Stimulated activated CD8-positive, alpha-beta memory T cell treated with anti-CD3 and anti-CD28 coated beads, Interleukin-15, amount 100 ng/mL, for 48 hours (primary cell): ENCODE results near the gene HS3ST6.
A peak's percentile ranks its signal among the peaks of the same experiment; 100 is the strongest.
"Not testable (repeated sequence)": the region's sequence is repeated elsewhere in the genome, so short reads cannot be mapped to it uniquely, and the experiment has no call there.

ENCODE experiments used
- DNase-seq, 2 donors: peaks; one replicate each; pipeline ENCODE4 v3.0.0-alpha.2; 2020; ENCODE audit warnings: low read depth in 2 of 2

Gene HS3ST6

DNA sequence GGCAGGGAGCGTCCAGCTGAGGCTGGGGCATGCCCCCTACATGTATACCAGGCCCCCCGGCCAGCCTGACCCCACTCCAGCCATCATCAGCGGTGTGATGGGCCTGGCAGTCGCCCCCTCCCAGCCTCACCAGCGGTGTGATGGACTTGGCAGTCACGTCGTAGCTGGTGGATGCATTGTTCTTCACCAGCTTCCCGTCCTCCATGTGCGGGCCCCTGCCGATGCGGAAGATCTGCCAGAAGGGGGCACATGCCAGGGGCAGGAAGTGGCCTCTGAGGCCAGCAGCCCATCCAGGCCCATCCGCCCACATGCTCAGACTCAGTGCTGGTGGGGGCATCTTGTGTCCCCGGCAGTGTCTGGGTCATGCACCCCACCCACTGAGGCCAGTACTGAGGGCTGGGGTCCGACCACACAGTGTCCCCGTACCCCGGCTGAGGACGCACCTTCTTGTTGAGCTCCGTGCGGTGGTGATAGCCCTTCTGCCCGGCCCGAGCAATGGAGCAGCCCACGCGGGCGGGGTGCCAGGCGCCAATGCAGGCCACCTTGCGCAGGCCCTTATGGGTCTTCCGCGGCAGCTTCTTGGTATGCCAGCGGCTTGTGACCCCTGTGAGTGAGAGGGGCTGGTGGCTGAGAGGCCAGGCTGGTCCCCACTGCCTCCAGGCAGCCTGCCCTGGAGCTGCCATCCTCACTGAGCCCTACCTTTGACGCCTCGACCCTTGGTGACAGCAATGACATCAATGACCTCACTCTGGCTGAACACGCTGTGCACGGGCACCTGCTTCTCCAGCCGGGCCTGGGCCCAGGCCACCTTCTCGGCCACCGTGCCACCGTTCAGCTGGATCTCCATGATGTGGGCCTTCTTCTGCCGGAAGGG lies 28.5 kb upstream of the HS3ST6 start:
- no peak for DNase-seq

DNA sequence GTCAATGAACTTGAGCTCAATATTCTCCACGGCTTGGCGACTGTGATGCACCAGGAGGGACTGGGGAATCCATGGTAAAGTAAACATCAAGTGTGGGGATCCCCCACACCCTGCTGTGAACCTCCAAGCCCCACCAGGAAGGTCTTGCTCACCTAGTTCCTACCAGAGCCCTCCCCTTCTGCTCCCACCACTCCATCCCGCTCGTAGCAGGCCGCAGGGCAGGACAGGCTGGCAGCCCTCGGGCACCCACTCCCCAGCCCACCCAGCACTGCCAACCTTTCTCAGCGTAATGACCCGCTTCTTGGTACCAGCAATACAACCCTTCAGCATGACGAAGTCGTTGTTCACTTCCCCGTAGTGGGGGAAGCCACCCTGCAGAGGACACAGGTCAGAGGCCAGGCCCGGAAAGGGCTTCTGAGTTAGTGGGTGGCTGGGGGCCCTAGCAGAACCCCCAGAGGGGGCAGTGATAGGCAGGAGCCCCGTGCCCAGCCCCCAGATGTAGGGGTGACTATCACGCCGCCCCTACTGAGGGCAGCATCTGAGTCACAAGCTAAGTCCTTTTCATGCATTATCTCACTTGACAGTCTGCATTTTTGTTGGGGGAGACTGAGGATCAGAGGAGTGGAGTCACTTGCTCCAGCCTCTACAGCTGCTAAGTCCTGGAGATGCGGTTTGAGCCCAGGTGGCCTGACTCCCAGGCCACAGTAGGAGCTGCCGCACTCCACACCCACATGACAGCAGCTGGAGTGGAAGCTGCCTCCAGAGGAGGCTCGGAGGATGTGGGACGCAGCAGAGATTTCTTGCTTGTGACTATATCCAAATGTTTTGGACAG lies 27.6 kb upstream of the HS3ST6 start:
- no peak for DNase-seq

DNA sequence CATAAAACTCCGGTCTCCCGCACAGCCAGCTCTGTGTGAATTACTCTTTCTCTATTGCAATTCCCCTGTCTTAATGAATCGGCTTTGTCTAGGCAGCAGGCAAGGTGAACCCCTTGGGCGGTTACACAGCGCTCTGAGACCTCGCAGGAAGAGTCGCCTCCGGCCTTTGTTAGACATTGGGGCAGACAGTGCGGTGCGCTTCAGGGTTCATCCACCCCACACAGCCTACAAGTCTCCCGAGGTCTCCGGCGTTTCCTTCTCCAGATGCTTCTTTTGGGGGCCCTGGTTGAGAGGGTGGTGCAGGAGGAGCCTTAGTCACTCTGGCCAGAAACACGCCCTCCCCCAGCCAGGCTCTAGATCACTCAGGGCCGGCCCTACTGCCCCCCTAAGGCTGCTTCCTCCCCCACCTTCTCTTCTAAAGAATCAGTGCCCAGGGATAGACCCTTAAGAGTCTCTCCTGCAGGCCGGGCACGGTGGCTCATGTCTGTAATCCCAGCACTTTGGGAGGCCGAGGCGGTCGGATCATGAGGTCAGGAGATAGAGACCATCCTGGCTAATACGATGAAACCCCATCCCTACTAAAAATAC lies 26.5 kb upstream of the HS3ST6 start:
- no peak for DNase-seq

DNA sequence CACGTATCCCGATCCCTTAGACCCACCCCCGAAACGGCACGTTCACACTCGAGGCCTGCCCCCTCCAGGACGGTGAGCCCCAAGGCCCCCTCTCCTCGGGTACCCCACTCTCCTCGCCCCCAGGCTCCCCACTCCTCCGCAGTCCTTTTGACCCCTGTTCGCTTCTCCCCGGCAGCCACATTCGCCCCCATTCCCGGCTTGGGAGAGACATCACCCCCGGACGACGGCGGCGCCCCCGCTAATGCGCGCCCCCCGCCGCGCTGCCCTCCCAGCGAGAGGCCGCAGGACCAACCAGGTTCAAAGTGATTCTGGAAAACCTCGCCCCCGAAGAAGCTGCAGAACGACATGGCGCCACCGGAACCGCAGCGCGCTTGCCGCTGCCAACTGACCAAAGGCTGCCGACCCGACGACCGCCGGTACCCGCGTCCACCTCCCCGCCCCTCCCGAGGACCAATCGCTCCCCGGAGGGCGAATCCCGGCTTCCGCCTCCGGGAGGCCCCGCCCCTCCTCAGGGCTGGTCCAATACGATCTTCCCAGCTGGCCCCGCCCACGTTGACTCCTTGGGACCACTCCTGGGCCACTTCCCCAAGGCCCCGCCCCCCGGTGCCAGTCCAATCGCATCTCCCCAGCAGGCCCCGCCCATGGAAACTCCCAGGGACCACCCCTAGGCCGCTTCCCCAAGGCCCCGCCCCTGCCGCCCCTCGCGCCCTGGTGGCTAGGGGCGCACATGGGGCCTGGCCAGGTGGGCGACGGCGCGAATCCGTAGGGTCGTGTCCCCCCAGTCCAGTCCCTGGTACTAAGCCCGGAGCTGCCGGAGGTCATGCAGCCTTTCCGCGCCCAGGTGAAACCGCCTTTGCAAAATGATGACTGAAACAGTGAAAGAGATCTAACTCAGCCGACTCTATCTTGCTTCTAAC lies 24.9 kb upstream of the HS3ST6 start, which contains the start of gene MSRB1:
TSS of gene MSRB1 (minus strand) at position 390 of the 917 bp plus-strand sequence. CDS start at position 347, 43 bp downstream.
- DNase-seq, result peak; percentile 99 to 100

DNA sequence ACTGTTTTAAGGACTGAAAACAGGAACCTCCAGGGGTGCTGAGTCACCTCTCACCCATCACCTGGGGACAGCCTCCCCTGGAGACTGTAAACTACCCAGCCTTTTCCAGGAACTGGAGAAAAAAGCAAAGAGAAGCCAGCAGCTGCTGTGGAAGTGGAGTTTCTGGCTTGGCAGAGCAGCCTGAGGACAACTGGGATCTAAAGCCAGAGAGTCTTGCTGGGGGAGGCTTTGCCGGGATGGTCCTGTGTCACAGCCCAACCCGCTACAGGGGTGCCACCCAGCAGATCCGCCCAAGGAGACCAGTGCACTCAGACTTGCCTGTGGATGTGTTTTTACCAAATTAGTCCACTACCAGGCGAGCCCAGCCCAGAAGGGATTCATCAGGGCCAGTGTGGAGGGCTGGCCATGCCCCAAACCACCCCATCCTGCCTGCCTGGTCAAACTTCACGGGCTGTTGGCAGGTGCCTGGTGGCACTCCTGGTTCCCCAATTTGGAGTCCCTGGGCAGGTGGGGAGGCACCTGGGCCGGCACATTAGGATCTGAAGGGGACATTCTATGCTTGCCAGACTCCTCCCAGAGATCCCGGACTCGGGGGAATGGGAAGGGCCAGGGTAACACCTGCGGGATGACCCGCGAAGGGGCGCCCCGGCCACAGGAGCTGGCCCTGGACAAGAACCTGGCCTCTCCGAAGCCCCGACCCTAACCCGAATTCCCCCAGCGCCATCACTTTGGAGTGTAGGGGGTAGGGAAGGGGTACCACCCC lies 24.0 kb upstream of the HS3ST6 start:
- no peak for DNase-seq

DNA sequence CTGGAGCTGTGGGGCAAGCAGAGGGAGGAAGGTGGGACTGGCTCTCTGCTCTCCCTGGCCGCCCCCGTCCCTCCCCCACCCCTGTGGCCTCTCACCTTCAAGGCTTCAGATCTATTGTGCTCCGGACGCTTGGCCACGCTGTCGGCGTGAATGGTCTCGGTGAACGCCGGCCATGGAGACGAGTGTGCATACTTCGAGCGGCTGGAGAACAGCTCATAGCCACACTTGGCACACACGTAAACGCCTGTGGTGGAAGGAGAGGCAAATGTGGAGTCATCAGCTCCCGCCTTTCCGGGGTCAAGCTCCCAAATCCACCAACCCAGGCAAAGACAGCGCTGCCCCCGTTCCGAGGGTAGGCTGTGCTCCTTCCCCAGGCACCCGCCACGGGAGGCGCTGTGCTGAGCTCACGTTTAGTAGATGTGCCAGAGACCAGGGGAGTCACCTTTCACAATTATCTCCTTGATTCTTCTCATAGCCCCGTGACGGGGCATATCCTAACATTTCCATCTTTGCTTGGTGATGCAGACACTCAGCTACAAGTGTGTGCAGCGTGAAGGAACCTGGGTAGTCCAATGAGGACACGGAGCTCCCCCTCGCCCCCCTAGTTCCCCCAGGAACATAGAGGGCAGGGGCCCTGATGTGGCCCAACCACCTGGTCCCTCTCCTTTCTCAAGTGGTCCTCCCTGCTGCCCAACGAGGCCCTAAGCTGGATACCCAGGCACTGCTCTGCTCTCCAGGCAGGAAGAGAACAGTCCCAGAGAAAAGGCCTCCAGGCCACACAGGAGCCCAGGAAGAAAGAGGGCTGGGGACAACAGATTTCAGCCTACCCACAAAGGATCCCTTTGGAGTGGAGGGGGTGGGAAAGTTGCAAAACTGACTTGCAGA lies 23.2 kb upstream of the HS3ST6 start:
- no peak for DNase-seq

DNA sequence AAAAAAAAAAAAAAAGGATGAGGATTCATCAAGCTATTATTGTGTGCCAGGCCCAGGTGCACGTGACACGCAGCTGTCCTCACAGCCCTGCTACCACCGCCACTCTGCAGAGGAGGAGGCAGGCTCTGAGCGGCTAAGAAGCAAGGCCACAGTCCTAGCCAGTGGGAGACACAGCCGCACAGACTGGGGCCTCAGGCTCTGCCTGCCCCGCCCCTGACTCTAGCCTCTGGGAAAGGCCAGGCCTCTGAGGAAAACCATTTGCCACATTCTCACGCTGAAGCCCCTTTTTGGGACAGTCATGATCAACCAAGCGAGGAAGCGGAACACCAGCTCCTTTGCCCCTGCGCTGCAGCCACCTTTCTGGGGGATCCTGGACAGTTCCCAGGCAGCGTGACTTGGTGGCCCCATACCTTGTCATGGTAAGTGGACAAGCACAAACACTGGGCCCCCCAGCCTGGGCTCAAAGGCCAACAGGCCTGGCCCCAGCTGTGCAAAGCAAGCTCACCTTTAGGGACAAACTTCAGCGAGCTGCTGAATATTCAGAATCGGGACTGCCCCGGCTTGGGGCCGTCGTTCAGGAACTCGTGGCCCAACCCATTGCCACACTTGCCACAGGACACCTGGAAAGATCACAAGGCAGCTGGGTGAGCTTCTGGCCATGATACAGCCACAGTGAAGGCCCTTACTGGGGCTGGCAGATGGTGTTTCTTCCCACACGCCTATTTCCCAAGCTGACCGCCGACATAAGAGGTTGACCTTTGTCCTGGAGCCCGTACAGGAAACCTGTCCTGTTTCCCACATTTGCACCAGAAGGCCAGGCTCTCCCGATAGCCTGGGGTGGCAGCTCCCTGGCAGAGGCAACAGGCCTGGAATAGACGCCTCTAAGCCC lies 22.3 kb upstream of the HS3ST6 start:
- DNase-seq, result no peak

DNA sequence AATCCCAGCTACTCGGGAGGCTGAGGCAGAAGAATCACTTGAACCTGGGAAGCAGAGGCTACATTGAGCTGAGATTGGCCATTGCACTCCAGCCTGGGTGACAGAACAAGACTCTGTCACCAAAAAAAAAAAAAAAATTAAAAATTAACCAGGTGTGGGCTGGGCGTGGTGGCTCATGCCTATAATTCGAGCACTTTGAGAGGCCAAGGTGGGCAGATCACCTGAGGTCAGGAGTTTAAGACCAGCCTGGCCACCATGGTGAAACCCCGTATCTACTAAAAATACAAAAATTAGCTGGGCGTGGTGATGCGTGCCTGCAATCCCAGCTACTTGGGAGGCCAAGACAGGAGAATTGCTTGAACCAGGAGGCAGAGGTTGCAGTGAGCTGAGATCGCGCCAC lies 21.6 kb upstream of the HS3ST6 start:
- DNase-seq, result not testable (repeated sequence)

DNA sequence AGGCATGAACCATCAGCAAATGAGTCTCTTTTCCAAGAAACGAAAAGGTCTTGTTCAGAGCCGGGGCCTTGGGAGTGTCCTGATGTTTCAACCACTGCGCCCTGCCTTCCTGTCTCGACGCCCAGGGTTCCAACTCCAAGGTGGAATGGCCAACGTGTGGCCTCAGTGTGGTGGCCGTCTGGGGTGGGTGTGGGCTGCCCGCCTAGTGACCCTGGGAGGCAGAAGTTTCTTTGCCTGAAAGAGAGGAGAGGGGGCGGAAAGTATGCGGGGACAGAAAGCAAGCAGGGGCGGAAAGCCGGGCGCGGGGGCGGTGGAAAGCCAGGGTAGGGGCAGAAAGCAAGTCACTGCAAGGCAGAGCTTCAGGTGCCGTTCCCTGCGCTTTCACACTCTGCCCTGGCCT lies 20.7 kb upstream of the HS3ST6 start:
- no peak for DNase-seq

DNA sequence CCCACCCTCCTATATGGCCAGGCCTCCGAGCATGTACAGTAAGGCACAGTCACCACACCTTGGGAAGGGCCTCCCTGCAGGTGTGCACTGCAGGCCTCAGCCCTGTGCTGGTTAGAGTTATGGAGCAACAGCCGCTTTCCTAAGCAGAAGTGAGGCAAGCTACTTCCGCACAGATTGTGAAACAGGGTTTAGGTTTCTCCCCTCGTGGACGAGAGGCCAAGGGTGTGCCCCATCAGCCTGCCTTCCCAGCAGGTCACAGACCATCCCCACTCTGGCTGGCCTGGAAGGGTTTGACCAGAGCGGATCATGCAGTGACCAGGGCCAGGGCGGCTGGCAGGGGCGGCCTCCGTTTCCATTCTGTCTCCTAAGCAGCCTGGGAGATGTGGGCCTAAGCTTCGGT lies 20.1 kb upstream of the HS3ST6 start:
- no peak for DNase-seq

DNA sequence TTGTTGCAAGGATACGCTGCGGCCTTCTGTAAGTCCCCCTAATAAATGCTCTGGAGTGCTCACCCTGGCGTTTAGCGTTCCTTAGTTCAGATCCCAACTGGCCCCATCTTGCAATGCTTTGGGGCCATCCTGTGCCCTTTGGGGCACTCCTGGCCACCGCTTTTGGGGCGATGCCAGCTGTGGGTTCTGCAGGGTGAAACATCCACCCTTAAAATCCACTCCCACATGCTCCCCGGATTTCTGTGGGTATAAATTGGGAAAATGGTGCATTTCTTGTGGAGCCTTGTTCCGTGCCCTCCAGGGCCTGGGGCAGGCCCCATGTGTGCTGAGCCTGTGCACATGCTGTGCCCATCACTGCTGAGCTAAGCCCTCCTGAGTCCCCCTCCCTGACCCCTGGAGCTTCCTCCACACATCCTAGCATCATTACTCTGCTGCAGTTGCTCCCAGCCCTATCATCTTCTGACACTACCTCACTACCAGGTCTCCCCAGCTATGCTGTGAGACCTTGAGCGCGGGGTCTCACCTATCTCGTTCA lies 18.8 kb upstream of the HS3ST6 start:
- no peak for DNase-seq

DNA sequence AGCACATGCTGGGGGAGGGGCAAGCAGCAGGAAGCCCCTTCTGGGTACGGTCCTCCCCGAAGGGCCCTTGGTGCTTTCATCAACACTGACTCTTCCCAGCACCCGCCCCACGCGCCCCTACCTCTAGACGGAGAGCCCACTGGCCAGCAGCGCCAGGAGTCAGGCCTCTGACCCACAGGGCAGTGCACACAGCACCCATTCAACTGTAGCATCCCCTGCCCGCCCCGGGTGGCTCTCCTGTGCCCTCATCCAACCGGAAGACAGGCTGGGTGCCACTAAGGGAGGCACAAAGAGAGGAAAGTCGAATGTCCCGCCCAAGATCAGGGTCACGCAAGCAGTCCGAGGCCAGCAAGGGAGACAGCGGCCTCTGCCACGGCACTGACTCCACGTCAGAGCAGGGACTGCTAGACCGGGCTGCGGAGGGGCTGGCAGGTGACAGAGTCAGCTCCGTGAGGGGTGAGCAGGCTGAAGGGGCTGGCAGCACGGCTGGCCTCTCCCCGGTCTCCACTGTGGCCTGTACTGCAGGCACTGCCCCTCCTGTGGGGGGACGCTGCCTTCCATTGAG lies 15.0 kb upstream of the HS3ST6 start:
- no peak for DNase-seq

DNA sequence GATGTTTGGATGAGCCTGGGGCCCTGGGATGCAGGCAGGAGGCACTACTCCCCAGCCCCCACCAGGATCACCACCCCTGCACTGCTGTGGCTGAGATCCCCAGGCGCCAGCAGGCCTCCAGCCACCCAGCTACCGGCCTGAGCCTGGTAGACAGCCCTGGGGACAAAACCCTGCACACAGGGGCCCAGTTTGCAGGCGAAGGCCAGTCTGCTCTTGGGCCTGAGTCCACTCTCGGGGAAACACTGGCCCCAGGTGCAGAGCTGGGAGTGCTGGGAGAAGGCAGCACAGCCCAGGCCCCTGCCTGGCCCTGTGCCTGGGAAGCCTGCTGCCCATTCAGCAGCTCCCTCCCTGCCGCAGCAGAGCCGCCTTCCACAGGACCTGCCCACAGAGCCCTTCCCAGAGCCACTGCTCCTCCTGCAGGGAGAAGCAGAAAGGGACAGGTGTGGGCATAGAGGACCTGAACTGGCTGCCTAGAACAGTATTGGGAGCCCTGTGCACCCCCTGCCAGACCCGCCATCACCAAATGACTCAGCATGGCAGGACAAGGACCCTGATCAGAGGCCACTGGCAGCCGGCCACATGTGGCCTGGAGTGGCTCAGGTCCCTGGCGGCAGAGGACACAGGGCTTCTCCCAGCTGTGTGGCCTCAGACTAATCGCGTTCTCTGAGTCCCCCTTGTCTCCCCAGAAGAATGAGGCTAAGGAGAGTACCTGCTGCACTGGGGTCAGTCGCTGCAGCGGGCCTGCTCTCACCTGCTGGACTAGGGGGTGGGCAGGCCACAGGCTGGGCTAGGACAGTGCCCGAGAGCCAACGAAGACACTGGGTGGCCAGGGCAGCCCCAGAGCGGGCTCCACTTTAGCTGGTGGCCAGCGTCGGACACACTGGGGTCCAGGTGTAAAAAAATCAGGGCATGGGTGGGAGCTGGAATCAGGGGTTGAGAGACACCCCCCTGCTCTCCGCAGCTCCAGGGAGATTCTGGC lies 14.1 kb upstream of the HS3ST6 start:
- DNase-seq, result no peak

DNA sequence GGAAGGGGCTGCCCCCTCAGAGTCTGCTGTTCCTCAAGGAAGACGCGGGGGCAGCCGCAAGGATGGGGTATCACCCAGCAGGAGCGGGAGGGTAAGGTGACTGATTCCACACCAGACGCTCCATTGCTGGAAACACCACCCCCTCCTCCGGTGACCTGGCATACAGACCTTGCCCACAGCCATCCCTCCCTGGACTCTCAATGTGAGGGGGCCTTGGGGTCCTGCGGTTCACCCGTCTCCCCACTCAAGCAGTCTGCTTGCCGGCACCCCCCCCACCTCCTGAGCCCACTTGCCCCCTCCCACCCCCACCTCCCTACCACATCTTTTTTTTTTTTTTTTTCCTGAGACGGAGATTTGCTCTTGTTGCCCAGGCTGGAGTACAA lies 12.1 kb upstream of the HS3ST6 start:
- DNase-seq, result no peak

DNA sequence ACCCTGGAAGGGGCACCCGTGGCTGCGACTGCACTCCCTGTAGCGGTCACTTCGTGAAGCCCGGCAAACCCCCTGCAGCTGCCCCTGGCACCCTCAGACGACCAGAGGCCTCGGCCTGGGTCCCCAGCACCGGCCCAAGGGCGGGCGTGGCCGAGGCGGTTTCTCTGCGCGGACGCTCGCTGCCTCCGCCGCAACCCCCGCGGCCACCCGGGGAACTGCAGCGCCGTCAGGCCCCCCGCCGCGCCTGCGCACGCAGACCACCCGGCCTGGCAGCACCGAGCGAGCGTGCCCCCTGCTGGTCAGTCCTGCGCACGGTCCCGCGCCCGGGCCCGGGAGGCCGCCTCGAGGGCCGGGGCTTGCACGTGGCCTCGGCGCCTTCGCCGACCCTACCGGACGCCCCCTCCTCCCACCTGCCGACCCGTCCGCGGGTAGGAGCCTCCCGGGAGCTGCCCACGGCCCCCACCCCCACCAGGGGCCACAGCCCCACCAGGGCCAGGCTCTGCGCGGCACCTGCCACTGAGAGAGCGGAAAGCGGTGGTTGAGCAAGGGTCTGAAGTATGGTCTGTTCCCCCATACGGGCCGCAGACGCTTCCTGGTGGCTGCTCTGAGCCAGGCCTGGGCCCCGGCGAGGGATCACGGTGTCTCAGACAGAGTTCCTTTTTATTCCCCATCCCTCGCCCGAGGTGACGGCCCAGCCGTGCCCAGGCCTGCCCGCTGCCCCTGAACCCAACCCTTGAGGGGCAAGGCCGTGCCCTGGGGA lies 11.5 kb upstream of the HS3ST6 start:
- DNase-seq, result peak; percentile 85 to 88

DNA sequence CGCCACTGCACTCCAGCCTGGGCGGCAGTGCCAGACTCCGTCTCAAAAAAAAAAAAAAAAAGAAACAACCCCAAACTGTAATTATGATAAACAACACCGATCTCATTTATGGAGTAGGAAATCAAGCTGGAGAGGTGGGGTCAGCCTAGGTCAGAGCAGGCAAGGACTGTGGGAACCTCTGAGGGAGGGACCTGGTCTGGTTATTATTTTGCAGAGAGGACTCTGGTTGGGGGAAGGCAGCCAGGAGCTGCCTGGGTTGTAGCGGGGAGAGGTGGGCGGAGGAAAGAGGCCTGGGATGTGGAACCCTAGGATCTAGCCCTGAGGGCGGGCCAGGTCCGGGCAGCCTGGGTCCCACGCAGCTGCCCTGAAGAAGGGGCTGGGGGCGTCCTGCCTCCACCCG lies 10.9 kb upstream of the HS3ST6 start:
- DNase-seq, result no peak
